GM12873 (cell line): Measurements from ENCODE around the gene USH2A.

Experiments used
- CTCF ChIP-seq: IDR thresholded peaks from 2 replicates; pipeline ENCODE4 v1.5.1; 2012; ENCODE audit warnings: low read depth, mild to moderate bottlenecking, moderate library complexity, low read length, control low read depth; ENCODE audit not compliant: insufficient read depth; ENCODE audit errors: missing control alignments

USH2A gene

GRCh38 chr1:216190438-216190837, 232.8 kb downstream of the USH2A start:
- TF ChIP-seq CTCF: no peak

DNA sequence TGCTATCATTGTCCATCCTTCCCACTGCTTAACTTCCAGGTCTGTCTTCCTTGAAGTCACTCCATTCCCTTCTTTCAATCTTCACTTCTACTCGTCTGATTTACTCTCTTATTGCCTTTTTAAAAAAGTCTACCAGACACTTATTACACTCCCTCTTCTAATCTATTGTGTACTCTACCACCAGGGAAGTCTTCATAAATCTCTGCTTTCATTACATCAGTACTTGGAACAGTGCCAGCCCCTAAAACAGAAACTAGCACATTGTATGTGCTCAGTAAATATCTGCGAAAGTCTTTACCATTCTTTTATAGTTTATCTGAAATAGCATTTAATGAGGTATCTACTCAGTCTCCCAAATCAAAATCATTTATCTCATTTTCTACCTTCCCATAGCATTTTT, 236.4 kb downstream of the USH2A start:
- no peak for TF ChIP-seq CTCF

GRCh38 chr1:216186141-216186540, 237.1 kb downstream of the USH2A start:
- TF ChIP-seq CTCF: no peak

GRCh38 chr1:216184126-216184680, 239.0 kb downstream of the USH2A start:
- no peak for TF ChIP-seq CTCF

- no peak for TF ChIP-seq CTCF
Measured at GRCh38 chr1:216183454-216183853, 239.8 kb downstream of the USH2A start.

GRCh38 chr1:216183007-216183406, 240.2 kb downstream of the USH2A start:
- no peak for TF ChIP-seq CTCF

GRCh38 chr1:216181590-216181989, 241.7 kb downstream of the USH2A start:
- no peak for TF ChIP-seq CTCF
